ENCODE results near the gene RAC2. TPM values are rescaled to one million over a fixed set of nuclear protein-coding genes. Genes with fewer than 3 reads are reported as not detected.

The RAC2 gene
- total and polyA plus RNA-seq, 2 of the 8 experiments (the other 6 are each of a cell fraction or from before 2014, with no cell fraction given) = 2.3 to 4.3 TPM

- Histone ChIP-seq H3K4me3 (ENCODE audit: extremely low read depth in 1 of 4, insufficient read depth in 2 of 4, low read depth in 3 of 4, low read length in 4 of 4) (no peak overlapping the region), H3K36me3 (ENCODE audit: control insufficient read depth in 2 of 4, insufficient read depth in 4 of 4, low read length in 3 of 4) (no peaks in the 10 kb centered on the region), H2BK12ac (ENCODE audit: low read depth, low read length) (no peak overlapping the region), H3K27ac (ENCODE audit: low read depth, low read length) (no peak overlapping the region), H2BK15ac (ENCODE audit: low read length) (no peak overlapping the region), H3K18ac (ENCODE audit: extremely low read depth, low read length) (no peak overlapping the region), H2BK5ac (ENCODE audit: low read depth, low read length) (peak overlapping the region; percentile 44; the same call in 1 of the 2 replicates), H3K4me2 (ENCODE audit: insufficient read depth in 1 of 2, low read depth in 2 of 2, low read length in 2 of 2) (no peak overlapping the region), H3K23ac (ENCODE audit: insufficient read length) (no peak overlapping the region), H3K27me3 (replicated peaks in 1 of 4; ENCODE audit: control insufficient read depth in 3 of 4, extremely low read depth in 1 of 4, insufficient read depth in 3 of 4, low read length in 3 of 4) (no peaks in the 10 kb centered on the region), H4K91ac (replicated peaks; ENCODE audit: insufficient read length, low read length) (no peak overlapping the region), H3K56ac (replicated peaks; ENCODE audit: insufficient read length, low read depth, low read length) (no peak overlapping the region), H2AK5ac (ENCODE audit: low read depth, low read length) (no peak overlapping the region), H3K23me2 (ENCODE audit: low read depth, low read length) (no peaks in the 10 kb centered on the region), H2BK120ac (replicated peaks; ENCODE audit: low read depth, low read length) (no peak overlapping the region), H3K79me2 (ENCODE audit: control insufficient read depth in 1 of 2, insufficient read depth in 2 of 2, low read length in 2 of 2) (no peaks in the 10 kb centered on the region), H3K9me3 (ENCODE audit: insufficient read depth in 2 of 2, low read depth in 1 of 2, low read length in 1 of 2) (no peaks in the 10 kb centered on the region), H2AFZ (ENCODE audit: low read length) (no peak overlapping the region), H4K8ac (ENCODE audit: extremely low read depth, insufficient read depth, low read length) (no peak overlapping the region), H3K4ac (replicated peaks; ENCODE audit: insufficient read length, low read depth, low read length) (no peak overlapping the region), H3K9ac (replicated peaks in 1 of 4; ENCODE audit: extremely low read depth in 1 of 4, low read depth in 3 of 4, low read length in 3 of 4) (no peak overlapping the region), H3K14ac (ENCODE audit: insufficient read length) (no peak overlapping the region), H4K5ac (ENCODE audit: insufficient read length, low read depth, low read length) (no peak overlapping the region), H4K20me1 (replicated peaks in 1 of 2; ENCODE audit: control insufficient read depth in 1 of 2, insufficient read depth in 2 of 2, low read length in 2 of 2) (no peaks in the 10 kb centered on the region), H3K4me1 (replicated peaks in 1 of 4; ENCODE audit: control insufficient read depth in 3 of 4, insufficient read depth in 4 of 4, low read length in 3 of 4) (peaks cover 0 to 5% (median 1%) of the 10 kb centered on the region in 4 experiments; a peak in 2 of 7 replicates), H2BK20ac (ENCODE audit: low read length) (0 out of 2 replicates have a peak overlapping the region, but pooled peaks have one; percentile 32), H3K79me1 (ENCODE audit: low read depth, low read length) (no peaks in the 10 kb centered on the region)
- CTCF ChIA-PET (ENCODE audit: partially characterized antibody) = interaction anchor here (1.0 to 2.1 kb wide), 3 partner anchors 9 to 299 kb away, joined by 3 to 10 read pairs (median 4); no protein-coding TSS in a partner anchor
- FAIRE-seq (no peak), DNase-seq (ENCODE audit: low read depth in 1 of 2, low spot score in 2 of 2) (no peak)
- 84% methylated on average over 27 of the region's 27 CpGs; no CpG with 5 or more reads in 1 of the 2 experiments for WGBS, 2 experiments (ENCODE audit: extremely low coverage in 1 of 2, insufficient coverage in 1 of 2, insufficient read length in 1 of 2, insufficient replicate concordance in 2 of 2, low coverage in 1 of 2, low lambda C conversion rate in 2 of 2, missing lambda C conversion rate in 1 of 2)
- POLR2A ChIA-PET (ENCODE audit: partially characterized antibody) = no interaction called here
- TF ChIP-seq E2F6 (IDR thresholded peaks at IDR 0.05) (0 out of 2 replicates have a peak, but pooled peaks have one; percentile 20), HDAC6 (IDR thresholded peaks at IDR 0.05; ENCODE audit: low read depth, low read length) (no peak)
Measured at GRCh38 chr22:37233751-37234631, 10.1 kb downstream of the RAC2 start.
